HCT116 (cell line): ENCODE data around the gene CERT1. TPM values are rescaled to one million over a fixed set of nuclear protein-coding genes. Genes with fewer than 3 reads are reported as not detected.
"Not testable (repeated sequence)": the region's sequence is repeated elsewhere in the genome, so short reads cannot be mapped to it uniquely, and the experiment has no call there.

Experiments used
- ATAC-seq: fragments of 200-7000 bp; cut with Tn5 transposase; 2 replicates; pipeline ENCODE4 v1.9.1; 2020; ENCODE audit warnings: mild to moderate bottlenecking, moderate library complexity
- BruUV-seq: library from RNA; stranded (reverse); fragments of 400-500 nt; replicated peaks from 2 replicates; lab custom pipeline; 2021; lab: Mats Ljungman, UMichigan
- CTCF ChIA-PET: fragments of 300-600 bp; sonication (Branson Sonifier 250); formaldehyde crosslinking; loops from one replicate; lab custom pipeline; 2021; ENCODE audit warnings: antibody characterized with exemption; lab: Charles Lee
- POLR2A ChIA-PET: fragments of 300-600, 350-600 bp; sonication (Branson Sonifier 250); formaldehyde crosslinking; loops from one replicate; lab custom pipeline; 2021; ENCODE audit warnings: antibody characterized with exemption; lab: Charles Lee
- RAD21 ChIA-PET, 2 experiments: fragments of 300-600 bp; sonication (Branson Sonifier 250); formaldehyde crosslinking; loops; one replicate each; lab custom pipeline; 2023; ENCODE audit warnings: low total read pairs in 2 of 2; ENCODE audit not compliant: uncharacterized antibody in 2 of 2, unreplicated experiment in 2 of 2, low non-redundant PET in 1 of 2; lab: Charles Lee
- DNase-seq: peaks from one replicate; pipeline ENCODE4 v3.0.0-alpha.2; 2010; ENCODE audit warnings: low read depth, low spot score
- H2AFZ ChIP-seq: fragments of 200-600 bp; shearing (Covaris generic), sonication (generic); 2 replicates; pipeline ENCODE4 v1.6.1; 2017; ENCODE audit warnings: low read depth, mixed run types, mixed read lengths, antibody characterized with exemption, low read length; ENCODE audit not compliant: poor library complexity, severe bottlenecking
- H3K27ac ChIP-seq: 2 replicates; pipeline ENCODE4 v1.5.1; 2012; ENCODE audit warnings: low read depth, low read length
- H3K27me3 ChIP-seq: fragments of 200-600 bp; sonication (generic); 2 replicates; pipeline ENCODE4 v1.6.1; 2016; ENCODE audit warnings: mixed run types, low read length, mixed read lengths; ENCODE audit not compliant: insufficient read depth
- H3K36me3 ChIP-seq, 2 experiments: fragments of 200-500 bp in 1 of 2; fragments of 200-600 bp in 1 of 2; sonication (Bioruptor generic) in 1 of 2; sonication (generic) in 1 of 2; 2 replicates each; pipeline versions ENCODE4 v1.5.1 to v1.6.1; 2014 to 2016; ENCODE audit warnings: low read length in 2 of 2, inconsistent platforms in 1 of 2, mixed read lengths in 1 of 2, mixed run types in 1 of 2; ENCODE audit not compliant: insufficient read depth in 2 of 2, control insufficient read depth in 1 of 2
- H3K4me1 ChIP-seq, 2 experiments: fragments of 200-600 bp in 1 of 2; sonication (generic) in 1 of 2; 2 replicates each; pipeline versions ENCODE4 v1.5.1 to v1.6.1; 2012 to 2017; ENCODE audit warnings: low read length in 2 of 2, inconsistent platforms in 1 of 2, mild to moderate bottlenecking in 1 of 2, mixed read lengths in 1 of 2, mixed run types in 1 of 2, moderate library complexity in 1 of 2; ENCODE audit not compliant: insufficient read depth in 2 of 2, control insufficient read depth in 1 of 2
- H3K4me2 ChIP-seq: fragments of 200-600 bp; sonication (generic); 2 replicates; pipeline ENCODE4 v1.6.1; 2017; ENCODE audit warnings: mixed run types, low read length, mixed read lengths
- H3K4me3 ChIP-seq, 2 experiments: fragments of 200-600 bp in 1 of 2; sonication (generic) in 1 of 2; replicated peaks in 1 of 2; 2 replicates each; pipeline ENCODE4 v1.5.1; 2011 to 2016; ENCODE audit warnings: low read length in 2 of 2, control low read depth in 1 of 2, low read depth in 1 of 2, mild to moderate bottlenecking in 1 of 2, mixed read lengths in 1 of 2, mixed run types in 1 of 2
- H3K79me2 ChIP-seq: fragments of 200-600 bp; sonication (generic); 2 replicates; pipeline ENCODE4 v1.6.1; 2017; ENCODE audit warnings: mild to moderate bottlenecking, mixed run types, low read length, moderate library complexity, mixed read lengths; ENCODE audit not compliant: insufficient read depth
- H3K9ac ChIP-seq: fragments of 200-600 bp; sonication (generic); 2 replicates; pipeline ENCODE4 v1.6.1; 2016; ENCODE audit warnings: low read length, mixed read lengths
- H3K9me2 ChIP-seq: fragments of 200-600 bp; sonication (generic), shearing (Covaris generic); 2 replicates; pipeline ENCODE4 v1.6.1; 2017; ENCODE audit warnings: mixed run types, mild to moderate bottlenecking, moderate library complexity; ENCODE audit not compliant: insufficient read depth
- H3K9me3 ChIP-seq, 2 experiments: fragments of 200-500 bp in 1 of 2; fragments of 200-600 bp in 1 of 2; sonication (Bioruptor generic) in 1 of 2; sonication (generic) in 1 of 2; 2 replicates each; pipeline ENCODE4 v1.6.1; 2014 to 2017; ENCODE audit warnings: low read length in 2 of 2, mixed read lengths in 2 of 2, inconsistent platforms in 1 of 2, low read depth in 1 of 2, mild to moderate bottlenecking in 1 of 2, mixed run types in 1 of 2, moderate library complexity in 1 of 2; ENCODE audit not compliant: control insufficient read depth in 1 of 2, insufficient read depth in 1 of 2
- H4K20me1 ChIP-seq: fragments of 200-600 bp; sonication (generic), shearing (Covaris generic); 2 replicates; pipeline ENCODE4 v1.6.1; 2017; ENCODE audit warnings: mixed run types, mild to moderate bottlenecking, moderate library complexity; ENCODE audit not compliant: insufficient read depth
- CEBPB ChIP-seq: IDR thresholded peaks from 2 replicates; pipeline ENCODE4 v1.6.1; 2012; ENCODE audit warnings: low read depth
- CTCF ChIP-seq, 3 experiments: fragments of 200-600 bp in 1 of 3; sonication (generic) in 1 of 3; IDR thresholded peaks in 2 of 3; conservative IDR thresholded peaks in 1 of 3; 2 replicates each; pipeline ENCODE4 v1.5.1; 2012 to 2017; ENCODE audit warnings: low read depth in 2 of 3, low read length in 2 of 3, antibody characterized with exemption in 1 of 3, borderline replicate concordance in 1 of 3, control low read depth in 1 of 3, mild to moderate bottlenecking in 1 of 3, mixed read lengths in 1 of 3, mixed run types in 1 of 3, moderate library complexity in 1 of 3; ENCODE audit not compliant: insufficient read depth in 1 of 3
- EGR1 ChIP-seq: IDR thresholded peaks from 2 replicates; pipeline ENCODE4 v1.6.1; 2012; ENCODE audit warnings: low read depth
- ELF1 ChIP-seq: IDR thresholded peaks from 2 replicates; pipeline ENCODE4 v1.6.1; 2012; ENCODE audit warnings: low read depth, borderline replicate concordance
- EZH2 ChIP-seq: fragments of 200-600 bp; sonication (generic); IDR thresholded peaks from 2 replicates; pipeline ENCODE4 v1.6.1; 2017; ENCODE audit warnings: antibody characterized with exemption, mixed run types
- FOSL1 ChIP-seq: IDR thresholded peaks from 2 replicates; pipeline ENCODE4 v1.6.1; 2012; ENCODE audit warnings: low read depth
- JUND ChIP-seq: IDR thresholded peaks from 2 replicates; pipeline ENCODE4 v1.6.1; 2012
- MAX ChIP-seq: IDR thresholded peaks from 2 replicates; pipeline ENCODE4 v1.6.1; 2012
- POLR2A ChIP-seq: IDR thresholded peaks from 2 replicates; pipeline ENCODE4 v1.7.0; 2011; ENCODE audit warnings: borderline replicate concordance; ENCODE audit not compliant: insufficient read depth, insufficient read length; ENCODE audit errors: extremely low read depth
- RAD21 ChIP-seq: IDR thresholded peaks from 2 replicates; pipeline ENCODE4 v1.6.1; 2012; ENCODE audit warnings: low read depth, mild to moderate bottlenecking
- SIN3A ChIP-seq: IDR thresholded peaks from 2 replicates; pipeline ENCODE4 v1.6.1; 2012; ENCODE audit warnings: low read depth
- SP1 ChIP-seq: IDR thresholded peaks from 2 replicates; pipeline ENCODE4 v1.6.1; 2012; ENCODE audit warnings: low read depth
- YY1 ChIP-seq: IDR thresholded peaks from 2 replicates; pipeline ENCODE4 v1.6.1; 2011; ENCODE audit warnings: low read length, low read depth, moderate library complexity, mild to moderate bottlenecking; ENCODE audit not compliant: insufficient replicate concordance; ENCODE audit errors: extremely low read depth
- ZNF274 ChIP-seq: fragments of 200-500 bp; sonication (Bioruptor generic); IDR thresholded peaks from 2 replicates; pipeline ENCODE4 v1.6.1; 2014; ENCODE audit warnings: mild to moderate bottlenecking, low read depth, low read length, inconsistent platforms
- intact Hi-C: fragments of 100-400 bp; cut with micrococcal nuclease; formaldehyde crosslinking; loops from 2 replicates; pipeline ENCODE4 v1.10.0; 2022
- total RNA-seq: library from RNA; stranded (reverse); gene quantifications from one replicate; pipeline ENCODE4 v1.2.1, GENCODE V29; 2021; ENCODE audit not compliant: unreplicated experiment

The CERT1 gene
- total RNA-seq, 1 experiment from 2014 or later, result 22.8 TPM

DNA sequence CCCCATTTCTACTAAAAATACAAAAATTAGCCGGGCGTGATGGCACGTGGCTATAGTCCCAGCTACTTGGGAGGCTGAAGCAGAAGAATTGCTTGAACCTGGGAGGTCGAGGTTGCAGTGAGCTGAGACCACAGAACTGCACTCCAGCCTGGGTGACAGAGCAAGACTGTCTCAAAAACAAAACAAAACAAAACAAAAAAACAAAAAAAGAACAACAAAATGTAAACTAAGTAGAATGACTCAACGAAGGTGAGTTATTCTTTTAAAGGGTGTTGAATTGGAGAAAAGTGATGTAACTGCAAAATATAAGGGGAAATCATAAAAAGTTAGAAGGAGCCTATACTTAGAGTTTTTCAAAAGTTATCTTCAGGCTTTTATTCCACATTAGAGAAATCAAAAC lies 6.3 kb downstream of the CERT1 start:
- ATAC-seq, RAD21 ChIA-PET, intact Hi-C loops, H3K9me2 ChIP-seq, H3K9me3 ChIP-seq, H3K27ac ChIP-seq, BruUV-seq, H3K36me3 ChIP-seq, H4K20me1 ChIP-seq, DNase-seq, H2AFZ ChIP-seq, CTCF ChIA-PET, H3K4me1 ChIP-seq, H3K9ac ChIP-seq, H3K4me3 ChIP-seq, H3K27me3 ChIP-seq, H3K4me2 ChIP-seq, POLR2A ChIA-PET: not testable (repeated sequence)
- peaks cover 45% of the 10 kb centered on the region for H3K79me2 ChIP-seq

DNA sequence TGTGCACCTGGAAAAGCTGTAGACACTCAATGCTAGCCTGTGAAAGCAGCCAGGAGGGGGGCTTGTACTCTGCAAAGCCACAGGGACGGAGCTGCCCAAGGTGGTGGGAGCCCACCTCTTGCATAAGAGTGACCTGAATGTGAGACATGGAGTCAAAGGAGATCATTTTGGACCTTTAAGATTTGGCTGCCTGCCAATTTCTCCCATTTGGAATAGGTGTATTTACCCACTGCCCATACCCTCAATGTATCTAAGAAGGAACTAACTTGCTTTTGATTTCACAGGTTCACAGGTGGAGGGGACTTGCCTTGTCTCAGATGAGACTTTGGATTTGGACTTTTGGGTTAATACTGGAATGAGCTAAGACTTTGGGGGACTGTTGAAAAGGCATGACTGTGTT lies 12.6 kb downstream of the CERT1 start:
- H2AFZ ChIP-seq, H3K27me3 ChIP-seq, H3K4me1 ChIP-seq, RAD21 ChIA-PET, H3K27ac ChIP-seq, H3K9me2 ChIP-seq, H3K36me3 ChIP-seq, DNase-seq, H3K4me2 ChIP-seq, ATAC-seq, intact Hi-C loops, POLR2A ChIA-PET, H3K9ac ChIP-seq, H3K9me3 ChIP-seq, H4K20me1 ChIP-seq, CTCF ChIA-PET, H3K4me3 ChIP-seq, BruUV-seq: not testable (repeated sequence)
- H3K79me2 ChIP-seq, result peaks cover 14% of the 10 kb centered on the region; the same call in 1 of the 2 replicates

DNA sequence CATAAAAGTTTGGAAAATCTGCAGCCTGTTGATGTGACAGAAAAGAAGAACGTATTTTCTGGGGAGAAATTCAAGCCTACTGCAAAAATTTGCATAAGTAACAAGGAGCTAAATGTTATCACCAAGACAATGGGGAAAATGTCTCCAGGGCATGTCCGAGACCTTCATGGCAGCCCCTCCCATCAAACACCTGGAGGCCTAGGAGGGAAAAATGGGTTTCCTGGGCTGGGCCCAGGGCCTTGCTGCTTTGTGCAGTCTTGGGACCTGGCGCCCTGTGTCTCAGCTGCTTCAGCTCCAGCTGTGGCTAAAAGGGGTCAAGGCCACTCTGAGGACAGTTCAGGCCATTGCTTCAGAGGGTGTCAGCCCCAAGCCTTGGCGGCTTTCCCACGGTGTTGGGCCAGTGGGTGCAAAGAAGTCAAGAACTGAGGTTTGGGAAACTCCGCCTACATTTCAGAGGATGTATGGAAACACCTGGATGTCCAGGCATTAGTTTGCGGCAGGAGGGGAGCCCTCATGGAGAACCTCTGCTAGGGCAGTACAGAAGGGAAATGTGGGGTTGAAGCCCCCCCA lies 13.1 kb downstream of the CERT1 start:
- CTCF ChIA-PET, result no interaction called here
- intact Hi-C loops, result no loop called here
- peaks cover 14% of the 10 kb centered on the region; the same call in 1 of the 2 replicates for H3K79me2 ChIP-seq
- TF ChIP-seq ZNF274, result no peak
- TF ChIP-seq POLR2A, result no peak
- no peak for TF ChIP-seq MAX
- TF ChIP-seq RAD21, result no peak
- TF ChIP-seq ELF1, result no peak
- TF ChIP-seq CTCF (IDR thresholded peaks at IDR 0.05 in 2 of 3, conservative IDR thresholded peaks at IDR 0.05 in 1 of 3; ENCODE audit: borderline replicate concordance in 1 of 3, insufficient read depth in 1 of 3, low read depth in 2 of 3, low read length in 2 of 3), result no peak
- no peak for TF ChIP-seq SP1
- no peak for TF ChIP-seq SIN3A
- TF ChIP-seq FOSL1, result no peak
- no peak for TF ChIP-seq JUND
- no peak for TF ChIP-seq CEBPB
- TF ChIP-seq EGR1, result no peak
- no peak for TF ChIP-seq EZH2
- TF ChIP-seq YY1, result no peak

More for the DNA sequence above, 13.1 kb downstream of the CERT1 start:
- no peak for DNase-seq
- H3K27ac ChIP-seq, result no peak overlapping the region
- no peak overlapping the region for H3K4me2 ChIP-seq
- RAD21 ChIA-PET, result no interaction called here
- H2AFZ ChIP-seq, result no peak overlapping the region
- no peak overlapping the region for H3K4me3 ChIP-seq
- no peaks in the 10 kb centered on the region for H3K9me2 ChIP-seq
- no peak overlapping the region for H3K9ac ChIP-seq
- BruUV-seq, result no TSS peak
- no peak for ATAC-seq
- no peaks in the 10 kb centered on the region for H3K36me3 ChIP-seq
- no peaks in the 10 kb centered on the region for H4K20me1 ChIP-seq
- POLR2A ChIA-PET, result no interaction called here
- no peaks in the 10 kb centered on the region for H3K9me3 ChIP-seq
- H3K4me1 ChIP-seq, result no peaks in the 10 kb centered on the region
- no peaks in the 10 kb centered on the region for H3K27me3 ChIP-seq
